ENCODE measurements around the gene RAC3. TPM values are rescaled to one million over a fixed set of nuclear protein-coding genes. Genes with fewer than 3 reads are reported as not detected.

The RAC3 gene
- total and polyA plus RNA-seq, 7 donors, result 0.60 to 11.8 (median 2.8) TPM

- no peaks in the 10 kb centered on the region for H3K27me3 ChIP-seq
- WGBS, 2 donors, result 81 to 88% methylated on average over 53 of the region's 53 CpGs
- peaks cover 0 to 55% (median 50%) of the 10 kb centered on the region in 4 donors for H3K4me1 ChIP-seq
- DNase-seq, result peak; percentile 95
- no peaks in the 10 kb centered on the region for H3K9me3 ChIP-seq
- intact Hi-C loops (cut with DNase I), result no loop called here
- H3K4me3 ChIP-seq, result peak overlapping the region in 1 of 4 donors; percentile 2
- TF ChIP-seq EP300 (IDR thresholded peaks at IDR 0.05) (peak in 1 of 4 donors; percentile 36), POLR2AphosphoS5 (IDR thresholded peaks at IDR 0.05) (peak in 3 of 4 donors; percentile 37 to 78 (median 53)), POLR2A (IDR thresholded peaks at IDR 0.05) (no peak)
- TF ChIP-seq, protein P1, sequence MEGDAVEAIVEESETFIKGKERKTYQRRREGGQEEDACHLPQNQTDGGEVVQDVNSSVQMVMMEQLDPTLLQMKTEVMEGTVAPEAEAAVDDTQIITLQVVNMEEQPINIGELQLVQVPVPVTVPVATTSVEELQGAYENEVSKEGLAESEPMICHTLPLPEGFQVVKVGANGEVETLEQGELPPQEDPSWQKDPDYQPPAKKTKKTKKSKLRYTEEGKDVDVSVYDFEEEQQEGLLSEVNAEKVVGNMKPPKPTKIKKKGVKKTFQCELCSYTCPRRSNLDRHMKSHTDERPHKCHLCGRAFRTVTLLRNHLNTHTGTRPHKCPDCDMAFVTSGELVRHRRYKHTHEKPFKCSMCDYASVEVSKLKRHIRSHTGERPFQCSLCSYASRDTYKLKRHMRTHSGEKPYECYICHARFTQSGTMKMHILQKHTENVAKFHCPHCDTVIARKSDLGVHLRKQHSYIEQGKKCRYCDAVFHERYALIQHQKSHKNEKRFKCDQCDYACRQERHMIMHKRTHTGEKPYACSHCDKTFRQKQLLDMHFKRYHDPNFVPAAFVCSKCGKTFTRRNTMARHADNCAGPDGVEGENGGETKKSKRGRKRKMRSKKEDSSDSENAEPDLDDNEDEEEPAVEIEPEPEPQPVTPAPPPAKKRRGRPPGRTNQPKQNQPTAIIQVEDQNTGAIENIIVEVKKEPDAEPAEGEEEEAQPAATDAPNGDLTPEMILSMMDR (IDR thresholded peaks at IDR 0.05), result no peak
- H3K36me3 ChIP-seq, result no peaks in the 10 kb centered on the region
- H3K27ac ChIP-seq, result peak overlapping the region; percentile 46 to 72 (median 62)
These were observed 27.8 kb upstream of the RAC3 start for GRCh38 chr17:82003411-82004381.

DNA sequence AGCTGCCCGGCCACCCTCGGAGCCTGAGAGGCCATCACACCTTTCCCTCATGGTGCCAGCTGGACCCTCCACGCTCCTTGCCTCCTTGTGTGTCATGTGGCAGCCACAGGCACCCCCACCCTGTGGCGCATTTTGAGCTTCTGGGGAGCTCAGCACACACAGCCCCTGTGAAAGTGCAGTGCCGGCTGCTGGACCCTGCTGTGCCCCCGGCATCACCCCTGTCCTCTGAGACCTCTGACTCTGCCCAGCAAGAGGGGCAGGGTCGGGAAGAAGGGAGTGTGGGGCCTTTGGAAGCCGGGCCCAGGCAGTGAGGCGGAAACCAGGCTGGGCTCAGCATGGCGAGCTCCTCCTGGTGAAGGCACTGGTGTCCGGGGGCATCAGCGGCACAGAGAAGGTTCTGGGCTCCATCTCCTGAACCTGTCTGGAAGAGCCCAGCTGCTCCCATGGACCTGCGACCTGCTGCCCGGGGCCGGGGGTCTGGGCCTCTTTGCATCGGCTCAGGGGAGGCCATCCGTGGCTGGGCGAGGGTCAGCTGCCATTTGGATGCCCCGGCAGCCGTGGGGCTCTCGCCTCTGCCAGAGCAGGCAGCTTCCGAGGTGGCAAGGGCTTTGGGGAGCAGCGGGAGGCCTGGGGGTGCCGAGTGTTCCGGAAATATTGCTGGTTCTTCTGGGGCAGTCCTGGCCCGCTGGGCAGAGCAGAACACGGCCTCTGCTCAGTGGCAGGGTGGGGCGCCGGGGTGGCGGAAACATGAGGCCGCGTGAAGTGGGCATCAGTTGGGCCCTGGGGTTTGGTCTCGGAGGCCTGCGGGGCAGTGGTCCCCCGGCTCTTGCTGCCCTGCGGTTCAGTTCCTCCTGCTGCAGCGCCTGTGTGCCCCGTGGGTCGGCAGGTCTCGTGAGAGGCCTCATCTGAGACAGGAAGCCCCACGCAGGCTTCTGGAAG is 26.7 kb upstream of the RAC3 start:
- 88 to 94% methylated on average over 41 of the region's 41 CpGs for WGBS, 2 donors
- Histone ChIP-seq H3K4me3 (no peak overlapping the region), H3K27ac (peak overlapping the region; percentile 46 to 72 (median 62)), H3K27me3 (no peaks in the 10 kb centered on the region), H3K4me1 (peaks cover 0 to 55% (median 50%) of the 10 kb centered on the region in 4 donors), H3K9me3 (no peaks in the 10 kb centered on the region), H3K36me3 (peaks cover 0 to 6% (median 0%) of the 10 kb centered on the region in 4 donors)
- TF ChIP-seq POLR2AphosphoS5 (IDR thresholded peaks at IDR 0.05), result no peak
- no peak for TF ChIP-seq EP300 (IDR thresholded peaks at IDR 0.05)
- TF ChIP-seq POLR2A (IDR thresholded peaks at IDR 0.05), result no peak
- TF ChIP-seq, protein P1 (IDR thresholded peaks at IDR 0.05), result no peak
- intact Hi-C loops (cut with DNase I), result no loop called here
- no peak for DNase-seq

GRCh38 chr17:82005701-82006348 is 25.7 kb upstream of the RAC3 start:
- WGBS, 2 donors, result 91 to 92% methylated on average over 30 of the region's 30 CpGs
- peaks cover 0 to 55% (median 50%) of the 10 kb centered on the region in 4 donors for H3K4me1 ChIP-seq
- no peaks in the 10 kb centered on the region for H3K9me3 ChIP-seq
- peaks cover 0 to 6% (median 0%) of the 10 kb centered on the region in 4 donors for H3K36me3 ChIP-seq
- TF ChIP-seq POLR2A (IDR thresholded peaks at IDR 0.05), result no peak
- no peak for TF ChIP-seq EP300 (IDR thresholded peaks at IDR 0.05)
- TF ChIP-seq, protein P1 (IDR thresholded peaks at IDR 0.05), result no peak
- TF ChIP-seq POLR2AphosphoS5 (IDR thresholded peaks at IDR 0.05), result no peak
- H3K27ac ChIP-seq, result no peak overlapping the region
- DNase-seq, result no peak
- H3K27me3 ChIP-seq, result no peaks in the 10 kb centered on the region
- intact Hi-C loops (cut with DNase I), result no loop called here
- no peak overlapping the region for H3K4me3 ChIP-seq

All from sigmoid colon (tissue), 7 donors.